ENCODE results near the gene EMC1. TPM values are rescaled to one million over a fixed set of nuclear protein-coding genes. Genes with fewer than 3 reads are reported as not detected.

The EMC1 gene
- total and polyA plus RNA-seq, 2 donors (not counting 1 experiment from before 2014, with no cell fraction given), result 25.8 to 45.5 TPM

- Histone ChIP-seq H3K36me3 (replicated peaks in 1 of 2; ENCODE audit: control extremely low read depth in 1 of 2, control insufficient read depth in 1 of 2, extremely low read depth in 1 of 2, insufficient read depth in 2 of 2, low read length in 1 of 2) (peaks cover 2 to 13% of the 10 kb centered on the region in 2 experiments), H3K79me2 (ENCODE audit: control insufficient read depth, insufficient read depth, low read length) (peaks cover 80% of the 10 kb centered on the region), H2AFZ (ENCODE audit: insufficient read depth, low read depth, low read length, poor library complexity, severe bottlenecking) (peak within 1 kb of the TSS; percentile 79), H4K20me1 (ENCODE audit: control insufficient read depth, insufficient read depth, low read length, poor library complexity, severe bottlenecking) (peaks cover 40% of the 10 kb centered on the region), H3K9me3 (ENCODE audit: control extremely low read depth in 1 of 3, control insufficient read depth in 2 of 3, insufficient read depth in 1 of 3, low read length in 2 of 3) (no peaks in the 10 kb centered on the region), H3K27ac (ENCODE audit: low read length in 2 of 2) (peak within 1 kb of the TSS; percentile 89 to 94), H3K4me1 (ENCODE audit: control insufficient read depth in 2 of 2, insufficient read depth in 2 of 2, low read length in 2 of 2) (peaks cover 32 to 37% of the 10 kb centered on the region in 2 donors), H3K9ac (ENCODE audit: low read length) (peak within 1 kb of the TSS; percentile 88), H3K4me3 (ENCODE audit: control extremely low read depth in 1 of 5, extremely low read depth in 1 of 5, insufficient read depth in 1 of 5, low read depth in 2 of 5, low read length in 4 of 5) (peak within 1 kb of the TSS; percentile 79 to 93 (median 88)), H3K4me2 (replicated peaks; ENCODE audit: low read depth, low read length, poor library complexity, severe bottlenecking) (peak within 1 kb of the TSS; percentile 79), H3K27me3 (replicated peaks in 1 of 4; ENCODE audit: control extremely low read depth in 1 of 4, control insufficient read depth in 3 of 4, insufficient read depth in 4 of 4, low read length in 3 of 4) (no peaks in the 10 kb centered on the region)
- POLR2A ChIA-PET, result interaction anchor here (2.2 kb wide), 1 partner anchor 42 kb away, joined by 9 read pairs; the partner anchor contains the start of genes EMC1 and MRTO4
- TF ChIP-seq, protein P1, sequence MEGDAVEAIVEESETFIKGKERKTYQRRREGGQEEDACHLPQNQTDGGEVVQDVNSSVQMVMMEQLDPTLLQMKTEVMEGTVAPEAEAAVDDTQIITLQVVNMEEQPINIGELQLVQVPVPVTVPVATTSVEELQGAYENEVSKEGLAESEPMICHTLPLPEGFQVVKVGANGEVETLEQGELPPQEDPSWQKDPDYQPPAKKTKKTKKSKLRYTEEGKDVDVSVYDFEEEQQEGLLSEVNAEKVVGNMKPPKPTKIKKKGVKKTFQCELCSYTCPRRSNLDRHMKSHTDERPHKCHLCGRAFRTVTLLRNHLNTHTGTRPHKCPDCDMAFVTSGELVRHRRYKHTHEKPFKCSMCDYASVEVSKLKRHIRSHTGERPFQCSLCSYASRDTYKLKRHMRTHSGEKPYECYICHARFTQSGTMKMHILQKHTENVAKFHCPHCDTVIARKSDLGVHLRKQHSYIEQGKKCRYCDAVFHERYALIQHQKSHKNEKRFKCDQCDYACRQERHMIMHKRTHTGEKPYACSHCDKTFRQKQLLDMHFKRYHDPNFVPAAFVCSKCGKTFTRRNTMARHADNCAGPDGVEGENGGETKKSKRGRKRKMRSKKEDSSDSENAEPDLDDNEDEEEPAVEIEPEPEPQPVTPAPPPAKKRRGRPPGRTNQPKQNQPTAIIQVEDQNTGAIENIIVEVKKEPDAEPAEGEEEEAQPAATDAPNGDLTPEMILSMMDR (IDR thresholded peaks at IDR 0.05), result no peak
- TF ChIP-seq EZH2 (IDR thresholded peaks at IDR 0.05; ENCODE audit: borderline replicate concordance, insufficient read depth, low read depth, low read length, poor library complexity, severe bottlenecking), result no peak
- CTCF ChIA-PET, result interaction anchor here (1.2 kb wide), 1 partner anchor 11 kb away, joined by 4 read pairs; no protein-coding TSS in a partner anchor
- intact Hi-C loops (cut with micrococcal nuclease), result loop anchor here (1.0 kb wide), 5 partner anchors 31 to 386 kb away; partner anchors contain the start of genes AKR7A2, CAPZB, EMC1 and MRTO4
- DNase-seq (peak; percentile 98), ATAC-seq (ENCODE audit: low read depth) (peak; percentile 87)
- peak within 1 kb of the TSS; percentile 94 for H3K27ac Mint-ChIP-seq
- H3K27me3 Mint-ChIP-seq, result no peaks in the 10 kb centered on the region
- WGBS (ENCODE audit: insufficient coverage), result under 1% methylated on average over 79 of the region's 80 CpGs
- H3K9me3 Mint-ChIP-seq (ENCODE audit: insufficient read depth), result no peaks in the 10 kb centered on the region
- peaks cover 58% of the 10 kb centered on the region for H3K4me1 Mint-ChIP-seq
- peak within 1 kb of the TSS; percentile 93 for H3K4me3 Mint-ChIP-seq
These were observed 41.1 kb downstream of the EMC1 start, which contains the start of gene UBR4 for GRCh38 chr1:19209990-19210771. UBR4 (minus strand) TSS chr1:19210266; CDS start chr1:19210248, 18 bp downstream.

Measured in B cell (primary cell).